HAP-1 (cell line): ENCODE measurements around the gene POP5.
"Not testable (repeated sequence)": the region's sequence is repeated elsewhere in the genome, so short reads cannot be mapped to it uniquely, and the experiment has no call there.

Experiments used
- DNase-seq, 2 experiments: peaks; one replicate each; pipeline ENCODE4 v3.0.0-alpha.2; 2016 to 2020; ENCODE audit warnings: low spot score in 2 of 2
- H3K27me3 ChIP-seq: fragments of 250-450 bp; sonication (Bioruptor Pico); 2 replicates; pipeline ENCODE4 v1.5.1; 2020; ENCODE audit warnings: low read depth, mild to moderate bottlenecking, moderate library complexity
- H3K36me3 ChIP-seq: fragments of 250-450 bp; sonication (Bioruptor Pico); replicated peaks from 2 replicates; pipeline ENCODE4 v1.5.1; 2020; ENCODE audit warnings: mild to moderate bottlenecking
- H3K4me1 ChIP-seq: fragments of 250-450 bp; sonication (Bioruptor Pico); 2 replicates; pipeline ENCODE4 v1.5.1; 2020; ENCODE audit warnings: mild to moderate bottlenecking
- H3K4me3 ChIP-seq: fragments of 250-450 bp; sonication (Bioruptor Pico); 2 replicates; pipeline ENCODE4 v1.5.1; 2020; ENCODE audit warnings: mild to moderate bottlenecking, moderate library complexity
- H3K9me3 ChIP-seq: fragments of 250-450 bp; sonication (Bioruptor Pico); 2 replicates; pipeline ENCODE4 v1.5.1; 2020; ENCODE audit warnings: mild to moderate bottlenecking, moderate library complexity
- in situ Hi-C: fragments of 300-500 bp; cut with MboI; formaldehyde crosslinking; loops from 3 replicates; pipeline ENCODE4 v1.14.3; 2020; ENCODE audit warnings: low sequenced_read_pairs, inconsistent platforms, mixed read lengths

The POP5 gene, protein sequence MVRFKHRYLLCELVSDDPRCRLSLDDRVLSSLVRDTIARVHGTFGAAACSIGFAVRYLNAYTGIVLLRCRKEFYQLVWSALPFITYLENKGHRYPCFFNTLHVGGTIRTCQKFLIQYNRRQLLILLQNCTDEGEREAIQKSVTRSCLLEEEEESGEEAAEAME

DNA sequence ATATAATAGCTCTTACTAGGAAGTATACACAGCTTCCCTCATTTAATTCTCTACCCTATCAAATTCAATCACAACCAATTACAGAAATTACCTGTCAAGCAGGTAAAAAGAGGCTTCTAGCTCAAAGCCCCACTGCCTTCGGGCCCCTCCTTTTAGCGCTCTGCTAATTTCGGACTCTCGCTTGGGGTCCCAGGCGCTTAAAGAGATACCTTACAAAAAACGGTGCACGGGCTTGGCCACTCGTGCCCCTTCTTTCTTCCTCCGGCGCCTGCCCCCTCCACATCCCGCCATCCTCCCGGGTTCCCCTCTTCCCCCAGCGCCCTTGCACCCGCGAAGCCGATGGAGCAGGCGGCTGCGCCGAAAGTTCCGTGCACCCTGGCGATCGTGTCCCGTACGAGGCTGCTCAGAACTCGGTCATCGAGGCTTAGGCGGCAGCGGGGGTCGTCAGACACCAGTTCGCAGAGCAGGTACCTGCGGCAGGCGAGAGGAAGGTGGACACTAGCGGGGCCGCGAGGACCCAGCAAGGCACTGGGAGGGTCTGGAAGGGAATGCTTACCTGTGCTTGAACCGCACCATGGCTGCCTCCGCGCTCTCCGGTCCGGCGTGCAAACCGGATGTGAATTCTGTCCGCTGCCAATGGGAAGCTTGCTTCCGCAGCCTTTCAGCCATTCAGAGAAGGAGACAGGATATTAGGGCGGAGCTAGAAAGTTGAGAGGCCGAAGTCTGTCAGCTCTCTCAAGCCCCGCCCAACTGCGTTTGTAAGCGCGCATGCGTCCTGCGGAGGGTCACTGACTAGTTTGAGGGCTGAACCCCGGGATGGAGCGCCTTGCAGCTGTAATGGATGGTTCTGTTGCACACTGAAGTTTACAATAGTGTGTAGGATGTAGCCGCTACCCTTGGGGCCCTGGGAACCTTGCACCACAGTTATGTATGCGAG lies at the start of gene POP5:
Gene POP5, minus strand, starts transcription at position 616 of the 937 bp plus-strand sequence. Its CDS starts 40 bp downstream, at position 576.
- Histone ChIP-seq H3K9me3 (no peaks in the 10 kb centered on the region), H3K4me3 (peak within 1 kb of the TSS; percentile 86), H3K36me3 (peaks cover 39% of the 10 kb centered on the region), H3K4me1 (peaks cover 15% of the 10 kb centered on the region), H3K27me3 (no peaks in the 10 kb centered on the region)
- in situ Hi-C loops = loop anchor here (5.0 to 10.0 kb wide), 3 partner anchors 131 to 524 kb away; partner anchors contain the start of gene UNC119B
- DNase-seq = peak; percentile 98 to 99

DNA sequence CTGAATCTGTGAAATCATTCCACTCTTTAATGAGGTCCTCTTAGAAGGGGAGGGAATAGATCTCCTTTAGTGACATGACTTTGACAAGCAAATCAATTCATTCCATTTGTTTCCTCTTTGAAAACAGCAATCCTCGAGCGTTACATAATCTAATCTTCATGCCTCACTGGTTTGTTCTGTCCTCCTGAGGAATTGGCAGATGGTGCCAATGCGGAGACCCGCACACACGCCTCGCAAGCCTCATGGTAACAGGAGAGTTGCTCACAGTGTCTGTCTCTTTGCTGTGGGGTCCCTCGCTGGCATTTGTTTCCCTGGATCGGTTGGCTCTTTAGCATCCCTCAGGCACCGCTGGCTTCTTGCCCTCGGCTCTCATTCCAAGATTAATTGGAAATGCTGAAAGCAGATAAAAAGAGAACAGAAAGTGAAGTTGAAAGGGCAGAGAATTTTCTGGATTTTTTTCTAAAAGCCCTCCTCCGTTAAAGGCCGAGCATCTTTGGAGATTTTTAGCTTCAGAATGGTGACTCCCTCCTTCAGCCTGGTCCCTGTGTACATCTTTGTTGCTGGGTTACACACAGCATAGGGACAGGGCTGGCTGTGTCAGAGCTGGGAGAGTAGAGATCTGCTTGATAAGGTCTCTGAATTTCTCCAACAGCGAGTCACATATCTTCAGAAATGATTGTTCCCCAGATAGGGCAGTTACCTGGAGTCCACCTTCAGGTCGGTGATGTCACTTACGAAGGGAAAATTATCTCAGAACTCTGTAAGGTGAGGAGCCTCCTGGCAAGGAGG lies 49.1 kb upstream of the POP5 start:
- Histone ChIP-seq H3K4me3 (no peak overlapping the region), H3K36me3 (no peaks in the 10 kb centered on the region), H3K27me3 (no peaks in the 10 kb centered on the region; the same call in 1 of the 2 replicates), H3K4me1 (peaks cover 7% of the 10 kb centered on the region), H3K9me3 (no peaks in the 10 kb centered on the region)
- no peak for DNase-seq
- in situ Hi-C loops = no loop called here

DNA sequence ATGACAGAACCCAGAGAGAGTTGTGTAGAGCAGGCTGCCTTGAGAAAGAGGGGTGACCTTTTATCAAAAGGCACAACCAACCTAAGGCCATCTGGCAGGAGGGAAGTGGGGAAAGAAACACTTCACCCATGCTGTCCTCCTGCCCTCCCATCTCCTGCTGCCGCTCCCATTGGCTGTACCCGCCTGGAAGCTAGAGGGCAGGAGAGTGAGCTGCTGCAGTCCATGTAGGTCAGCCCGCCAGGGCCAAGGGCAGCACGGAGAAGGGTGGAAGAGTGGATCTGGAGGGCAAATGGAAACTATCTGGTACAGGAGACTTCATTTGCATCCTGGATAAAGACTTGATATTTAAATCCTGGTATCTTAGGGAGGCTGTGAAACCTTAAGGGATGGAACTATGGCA lies 47.7 kb upstream of the POP5 start:
- H3K9me3 ChIP-seq = no peaks in the 10 kb centered on the region
- H3K27me3 ChIP-seq = no peaks in the 10 kb centered on the region
- H3K36me3 ChIP-seq = no peaks in the 10 kb centered on the region
- no peak for DNase-seq
- H3K4me1 ChIP-seq = no peaks in the 10 kb centered on the region
- in situ Hi-C loops = no loop called here
- H3K4me3 ChIP-seq = no peak overlapping the region

DNA sequence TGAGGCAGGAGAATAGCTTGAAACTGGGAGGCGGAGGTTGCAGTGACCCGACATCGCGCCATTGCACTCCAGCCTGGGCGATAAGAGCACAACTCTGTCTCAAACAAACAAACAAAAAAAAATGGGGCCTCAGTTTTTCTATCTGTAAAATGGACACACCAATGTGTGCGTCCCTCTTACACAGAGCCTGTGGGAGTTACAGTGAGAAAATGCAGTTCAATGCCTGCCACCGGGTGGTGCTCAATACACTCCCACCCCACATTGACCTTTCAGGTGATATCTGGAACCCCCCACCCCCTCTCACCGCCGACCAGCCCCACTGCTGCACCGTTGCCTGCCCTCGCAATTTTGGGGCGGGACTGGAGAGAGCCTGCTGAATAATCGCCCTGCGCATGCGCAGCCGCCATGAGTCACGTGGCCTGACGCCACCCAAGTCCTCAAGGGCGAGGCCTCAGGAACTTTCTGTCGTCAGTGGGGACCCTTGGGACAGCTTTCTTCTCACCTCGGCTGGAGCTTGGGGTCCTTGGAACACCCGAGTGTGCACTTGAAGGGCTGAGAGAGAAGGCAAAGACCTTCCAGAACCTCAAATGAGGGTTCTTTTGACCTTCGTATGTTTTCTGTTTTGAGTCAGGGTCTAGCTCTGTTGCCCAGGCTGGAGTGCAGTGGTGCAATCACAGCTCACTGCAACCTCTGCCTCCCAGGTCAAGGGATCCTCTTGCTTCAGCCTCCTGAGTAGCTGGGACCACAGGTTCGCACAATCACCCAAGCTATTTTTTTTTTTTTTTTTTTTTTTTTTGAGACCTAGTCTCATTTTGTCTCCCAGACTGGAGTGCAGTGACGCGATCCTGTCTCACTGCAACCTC lies 44.6 kb upstream of the POP5 start:
- in situ Hi-C loops = no loop called here
- H3K36me3 ChIP-seq = no peaks in the 10 kb centered on the region
- H3K4me1 ChIP-seq = no peaks in the 10 kb centered on the region
- no peak overlapping the region for H3K4me3 ChIP-seq
- peak in 1 of 2 experiments; percentile 35 for DNase-seq
- H3K27me3 ChIP-seq = no peaks in the 10 kb centered on the region
- H3K9me3 ChIP-seq = no peaks in the 10 kb centered on the region

DNA sequence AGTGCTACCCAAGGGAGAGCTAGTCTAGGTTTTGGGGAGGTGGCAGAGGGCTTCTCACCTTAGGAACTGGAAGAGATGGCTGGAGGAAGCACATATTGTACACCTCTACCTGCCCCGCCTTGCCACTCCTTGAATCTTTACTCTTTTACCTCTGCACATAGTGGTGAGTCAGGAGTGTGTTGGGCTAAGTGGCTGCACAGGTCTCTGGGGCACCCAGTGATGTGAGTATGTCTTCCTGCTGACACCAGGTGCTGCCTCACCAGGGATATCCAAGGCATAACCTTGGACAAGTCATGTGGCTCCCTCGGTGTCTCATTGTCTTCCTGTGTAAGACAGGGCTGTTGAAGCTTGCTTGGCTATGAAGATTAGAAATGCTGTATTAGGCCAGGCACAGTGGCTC lies 39.4 kb upstream of the POP5 start:
- H3K4me1 ChIP-seq = no peaks in the 10 kb centered on the region
- in situ Hi-C loops = no loop called here
- H3K4me3 ChIP-seq = no peak overlapping the region
- H3K9me3 ChIP-seq = no peaks in the 10 kb centered on the region
- DNase-seq = no peak
- H3K27me3 ChIP-seq = peaks cover 11% of the 10 kb centered on the region
- H3K36me3 ChIP-seq = no peaks in the 10 kb centered on the region

DNA sequence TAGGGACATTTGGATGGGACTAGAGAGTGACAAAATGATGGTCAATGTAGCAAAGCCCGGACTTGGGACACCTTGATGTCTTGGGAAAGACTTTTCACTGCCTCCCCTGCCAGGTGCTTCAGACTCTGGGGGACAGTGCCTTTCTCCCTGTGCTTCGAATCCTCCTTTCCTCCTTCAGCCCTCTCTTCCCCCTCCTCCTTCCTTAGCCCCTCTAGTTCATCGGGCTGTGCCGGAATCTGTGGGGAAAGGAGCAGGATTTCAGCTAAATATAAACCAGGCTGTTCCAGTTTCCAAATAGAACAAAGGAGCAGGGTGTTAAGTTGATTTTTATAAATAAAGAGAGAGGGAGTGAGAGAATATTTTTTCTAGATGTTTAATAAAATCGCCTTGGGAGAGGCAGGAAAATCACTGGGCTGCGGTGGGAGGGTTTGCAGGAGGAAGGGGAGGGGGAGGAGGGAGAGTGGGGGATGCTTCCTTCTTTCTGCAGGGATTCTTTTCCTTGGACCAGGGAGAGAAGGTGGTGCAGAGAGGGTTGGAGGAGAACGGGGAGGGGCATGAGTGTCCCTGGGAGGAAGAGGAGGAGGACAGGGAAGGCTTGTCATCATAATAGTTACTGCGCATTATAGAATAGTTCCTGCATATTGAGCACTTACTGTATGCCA lies 37.9 kb upstream of the POP5 start:
- peaks cover 11% of the 10 kb centered on the region for H3K27me3 ChIP-seq
- H3K9me3 ChIP-seq = no peaks in the 10 kb centered on the region
- DNase-seq = no peak
- H3K36me3 ChIP-seq = no peaks in the 10 kb centered on the region
- in situ Hi-C loops = no loop called here
- no peaks in the 10 kb centered on the region for H3K4me1 ChIP-seq
- H3K4me3 ChIP-seq = no peak overlapping the region

DNA sequence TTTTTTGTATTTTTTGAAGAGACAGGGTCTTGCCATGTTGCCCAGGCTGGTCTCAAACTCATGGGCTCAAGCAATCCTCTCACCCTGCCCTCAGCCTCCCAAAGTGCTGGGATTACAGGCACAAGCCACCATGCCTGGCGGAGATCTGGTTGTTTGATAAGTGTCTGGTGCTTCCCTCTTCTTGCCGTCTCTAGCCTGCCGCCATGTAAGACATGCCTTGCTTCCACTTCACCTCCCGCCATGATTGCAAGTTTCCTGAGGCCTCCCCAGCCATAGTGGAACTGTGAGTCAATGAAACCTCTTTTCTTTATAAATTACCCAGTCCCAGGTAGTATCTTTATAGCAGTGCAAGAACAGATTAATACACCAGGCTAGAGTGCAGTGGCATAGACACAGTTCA lies 36.6 kb upstream of the POP5 start:
- peaks cover 11% of the 10 kb centered on the region for H3K27me3 ChIP-seq
- in situ Hi-C loops, H3K36me3 ChIP-seq, H3K9me3 ChIP-seq, H3K4me1 ChIP-seq, DNase-seq, H3K4me3 ChIP-seq: not testable (repeated sequence)

DNA sequence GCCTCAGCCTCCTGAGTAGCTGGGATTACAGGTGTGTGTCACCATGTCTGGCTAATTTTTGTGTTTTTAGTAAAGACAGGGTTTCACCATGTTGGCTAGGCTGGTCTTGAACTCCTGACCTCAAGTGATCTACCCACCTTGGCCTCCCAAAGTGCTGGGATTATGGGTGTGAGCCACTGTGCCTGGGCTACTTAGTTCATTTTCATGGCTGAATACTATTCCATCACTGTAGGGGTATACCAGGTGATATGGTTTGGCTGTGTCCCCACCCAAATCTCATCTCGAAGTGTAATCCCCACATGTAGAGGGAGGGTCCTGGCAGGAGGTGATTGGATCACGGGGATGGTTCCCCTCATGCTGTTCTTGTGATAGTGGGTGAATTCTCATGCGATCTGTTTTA lies 36.0 kb upstream of the POP5 start:
- H3K4me1 ChIP-seq, H3K9me3 ChIP-seq, in situ Hi-C loops, H3K4me3 ChIP-seq, H3K36me3 ChIP-seq, DNase-seq: not testable (repeated sequence)
- peaks cover 11% of the 10 kb centered on the region for H3K27me3 ChIP-seq

DNA sequence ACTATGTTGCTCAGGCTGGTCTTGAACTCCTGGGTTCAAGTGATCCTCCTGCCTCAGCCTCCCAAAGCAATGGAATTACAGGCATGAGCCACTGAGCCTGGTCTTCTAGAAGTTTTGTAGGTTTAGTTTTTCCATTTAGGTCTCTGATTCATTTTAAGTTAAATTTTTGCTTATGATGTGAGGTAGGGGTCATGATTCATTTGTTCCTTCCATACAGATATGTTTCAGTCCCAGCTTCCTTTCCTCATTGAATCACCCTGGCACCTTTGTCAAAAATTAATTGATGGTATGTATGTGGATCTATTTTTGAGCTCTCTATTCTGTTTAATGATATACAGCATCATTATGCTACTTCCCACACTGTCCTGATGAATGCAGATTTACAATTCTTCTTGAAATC lies 33.6 kb upstream of the POP5 start:
- in situ Hi-C loops = no loop called here
- Histone ChIP-seq H3K9me3 (no peaks in the 10 kb centered on the region), H3K27me3 (peaks cover 11% of the 10 kb centered on the region), H3K4me3 (no peak overlapping the region), H3K4me1 (no peaks in the 10 kb centered on the region), H3K36me3 (no peaks in the 10 kb centered on the region)
- no peak for DNase-seq

DNA sequence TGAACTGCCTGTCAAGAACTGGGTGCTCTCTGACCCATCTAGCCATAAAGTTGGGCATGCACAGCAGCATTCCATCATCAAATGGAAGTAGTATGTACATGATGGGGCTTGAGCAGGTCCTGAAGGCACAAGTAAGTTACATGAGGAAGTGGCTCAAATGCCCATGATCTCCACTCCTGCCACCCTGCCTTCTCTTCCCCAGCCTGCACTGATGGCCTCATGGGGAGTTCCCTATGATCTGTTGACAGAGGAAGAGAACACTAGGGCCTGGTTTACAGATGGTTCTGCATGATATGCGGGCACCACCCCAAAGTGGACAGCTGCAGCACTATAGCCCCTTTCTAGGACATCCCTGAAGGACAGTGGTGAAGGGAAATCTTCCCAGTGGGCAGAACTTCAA lies 30.3 kb upstream of the POP5 start:
- H3K4me1 ChIP-seq, H3K27me3 ChIP-seq, in situ Hi-C loops, H3K4me3 ChIP-seq, H3K9me3 ChIP-seq, DNase-seq, H3K36me3 ChIP-seq: not testable (repeated sequence)

DNA sequence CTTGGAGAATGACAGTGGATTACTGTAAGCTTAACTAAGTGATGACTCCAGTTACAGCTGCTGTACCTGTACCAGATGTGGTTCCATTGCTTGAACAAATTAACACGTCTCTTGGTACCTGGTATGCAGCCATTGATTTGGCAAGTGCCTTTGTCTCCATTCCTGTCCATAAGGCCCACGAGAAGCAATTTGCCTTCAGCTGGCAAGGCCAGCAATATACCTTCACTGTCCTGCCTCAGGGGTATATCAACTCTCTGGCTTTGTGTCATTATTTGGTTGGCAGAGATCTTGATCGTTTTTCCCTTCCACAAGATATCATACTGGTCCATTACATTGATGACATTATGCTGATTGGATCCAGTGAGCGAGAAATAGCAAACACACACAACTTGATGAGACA lies 29.4 kb upstream of the POP5 start:
- in situ Hi-C loops = no loop called here

DNA sequence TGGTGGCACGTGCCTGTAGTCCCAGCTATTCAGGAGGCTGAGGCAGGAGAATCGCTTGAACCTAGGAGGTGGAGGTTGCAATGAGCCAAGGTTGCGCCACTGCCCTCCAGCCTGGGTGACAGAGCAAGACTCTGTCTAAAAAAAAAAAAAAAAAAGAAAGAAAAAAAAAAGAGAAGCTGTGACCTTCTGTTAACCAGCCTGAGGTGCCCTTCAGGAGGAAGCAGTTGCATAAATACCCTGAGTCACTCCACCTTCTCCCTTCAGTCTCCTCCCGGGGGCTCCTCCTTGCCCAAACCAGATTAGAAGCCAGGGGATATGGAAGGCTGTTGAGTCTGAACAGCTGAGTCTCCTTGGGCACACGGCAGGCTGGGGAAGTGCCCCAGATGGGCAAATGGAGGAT lies 21.2 kb upstream of the POP5 start:
- H3K4me1 ChIP-seq = peaks cover 19% of the 10 kb centered on the region
- H3K9me3 ChIP-seq, in situ Hi-C loops, H3K36me3 ChIP-seq, H3K4me3 ChIP-seq, DNase-seq, H3K27me3 ChIP-seq: not testable (repeated sequence)

More for the DNA sequence above, 29.4 kb upstream of the POP5 start:
- no peaks in the 10 kb centered on the region for H3K36me3 ChIP-seq
- no peaks in the 10 kb centered on the region for H3K4me1 ChIP-seq
- H3K4me3 ChIP-seq = no peak overlapping the region
- no peaks in the 10 kb centered on the region for H3K9me3 ChIP-seq
- no peak for DNase-seq
- H3K27me3 ChIP-seq = no peaks in the 10 kb centered on the region
